ENCODE data around the gene DACT3.

- TF ChIP-seq CTCF (IDR thresholded peaks at IDR 0.05): no peak
- no peak for TF ChIP-seq POLR2AphosphoS5 (IDR thresholded peaks at IDR 0.05; ENCODE audit: insufficient read depth in 1 of 2, low read depth in 1 of 2)
- TF ChIP-seq POLR2A (IDR thresholded peaks at IDR 0.05): no peak
Observed at GRCh38 chr19:46696866-46697203, 35.9 kb upstream of the DACT3 start.
